GM10847 (cell line): ENCODE results near the gene KIF3B.

Source experiments
- POLR2A ChIP-seq: IDR thresholded peaks from 2 replicates; pipeline ENCODE4 v1.6.1; 2011; ENCODE audit not compliant: insufficient read length; ENCODE audit errors: extremely low read depth

The KIF3B gene

DNA sequence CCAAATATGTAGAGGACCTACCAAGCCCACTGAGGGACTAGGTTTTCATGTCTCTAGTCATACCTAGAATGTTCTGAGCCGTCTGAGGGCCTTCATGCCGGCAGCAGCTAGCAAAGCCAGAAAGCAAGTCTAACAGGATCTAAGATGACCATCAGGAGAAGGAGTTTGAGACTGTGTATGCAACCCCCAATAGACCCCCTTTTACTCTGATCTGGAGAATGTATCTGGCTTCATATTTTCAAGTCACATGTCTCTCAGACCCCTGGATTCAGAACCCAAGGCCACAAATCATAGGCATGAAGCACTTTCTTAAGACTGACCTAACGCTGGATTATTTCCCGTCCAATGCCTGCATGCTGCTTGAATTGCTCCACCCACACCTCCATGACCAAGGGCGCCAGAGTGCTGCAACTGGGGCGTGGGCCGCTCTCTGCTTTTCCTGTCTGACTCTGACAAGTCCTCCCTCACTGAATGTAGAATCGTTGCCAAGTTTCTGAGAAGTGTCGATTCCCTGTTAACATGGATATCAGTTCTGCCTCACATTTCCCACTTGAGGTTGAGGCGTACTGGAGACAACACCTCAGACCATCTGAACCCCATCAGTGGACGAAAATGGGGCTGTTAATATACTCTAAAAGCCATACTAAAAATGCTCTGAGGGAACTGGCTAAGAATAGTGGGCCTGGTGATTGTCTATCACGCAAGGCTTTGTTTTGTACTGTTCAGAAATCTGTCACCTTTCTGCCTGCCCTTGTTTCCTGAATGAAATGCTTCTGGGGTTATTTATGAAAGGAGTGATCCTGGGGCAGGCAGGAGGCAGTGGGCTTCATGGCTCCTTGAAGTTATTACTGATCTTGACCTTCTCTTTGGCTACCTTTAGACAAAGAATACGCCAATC is 56.8 kb downstream of the KIF3B start:
- TF ChIP-seq POLR2A, result no peak

DNA sequence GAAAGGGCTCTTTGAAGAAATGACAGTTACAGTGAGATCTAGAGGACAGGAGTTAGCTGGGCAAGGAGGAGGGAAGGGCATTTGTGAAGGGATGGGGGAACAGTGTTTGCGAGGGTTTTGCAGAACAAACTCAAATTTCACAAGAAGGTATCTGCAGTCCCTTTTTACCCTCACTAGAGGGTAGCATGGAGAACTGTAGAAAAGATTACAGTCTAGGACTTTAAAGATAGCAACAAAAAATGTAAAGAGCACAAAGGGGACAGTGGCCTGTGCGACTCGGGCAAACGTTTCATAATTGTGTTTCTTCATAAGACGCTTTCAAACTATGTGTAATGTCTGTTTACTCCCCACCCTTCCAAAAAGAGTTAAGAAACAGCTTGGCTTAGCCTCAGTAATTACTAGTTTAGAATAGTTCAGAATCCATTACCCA is 59.5 kb downstream of the KIF3B start:
- no peak for TF ChIP-seq POLR2A

DNA sequence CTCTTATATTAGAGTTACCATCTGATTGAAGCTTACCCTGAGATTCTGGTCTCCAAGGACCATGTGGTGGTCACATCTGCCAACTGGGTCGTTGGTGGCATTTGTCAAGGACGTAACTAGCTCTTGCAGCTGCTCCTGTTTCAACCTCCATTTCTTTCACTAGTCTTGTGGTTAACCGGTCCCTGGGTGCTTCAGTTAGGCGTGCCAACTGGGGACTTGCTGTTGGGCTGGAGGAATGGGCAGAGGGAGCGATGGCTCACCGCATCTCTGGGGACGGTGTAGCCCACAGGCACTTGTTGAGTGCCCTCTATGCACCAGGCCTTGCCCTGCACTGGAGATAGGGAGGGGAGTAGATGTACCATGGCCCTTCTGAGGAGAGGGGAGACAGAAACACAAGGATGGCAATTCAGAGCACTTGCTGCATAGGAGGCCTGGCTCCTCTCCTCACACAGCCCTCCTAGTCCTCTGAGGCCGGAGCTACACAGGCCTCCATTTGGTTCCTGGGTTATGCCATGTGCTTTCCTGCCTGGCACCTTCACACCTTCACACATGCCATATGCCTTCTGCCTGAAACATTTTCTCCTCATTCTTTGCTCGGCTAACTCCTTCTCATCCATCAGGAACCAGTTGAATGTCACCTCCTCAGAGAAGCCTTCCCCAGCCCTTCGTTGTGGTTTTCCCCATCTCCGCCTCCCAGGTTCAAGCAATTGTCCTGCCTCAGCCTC is 60.6 kb downstream of the KIF3B start:
- TF ChIP-seq POLR2A, result no peak

DNA sequence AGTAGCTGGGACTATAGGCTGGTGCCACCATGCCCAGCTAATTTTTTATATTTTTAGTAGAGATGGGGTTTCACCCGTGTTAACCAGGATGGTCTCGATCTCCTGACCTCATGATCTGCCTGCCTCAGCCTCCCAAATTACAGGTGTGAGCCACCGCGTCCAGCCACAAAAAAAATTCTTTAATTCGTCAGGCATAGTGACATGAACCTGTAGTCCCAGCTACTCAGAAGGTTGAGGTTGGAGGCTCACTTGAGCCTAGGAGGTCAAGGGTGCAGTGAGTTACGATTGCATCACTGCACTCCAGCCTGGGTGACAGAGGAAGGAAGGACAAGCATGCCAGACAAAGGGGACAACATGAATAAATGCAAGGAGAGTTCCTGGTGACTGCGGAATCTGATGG is 61.2 kb downstream of the KIF3B start:
- no peak for TF ChIP-seq POLR2A

DNA sequence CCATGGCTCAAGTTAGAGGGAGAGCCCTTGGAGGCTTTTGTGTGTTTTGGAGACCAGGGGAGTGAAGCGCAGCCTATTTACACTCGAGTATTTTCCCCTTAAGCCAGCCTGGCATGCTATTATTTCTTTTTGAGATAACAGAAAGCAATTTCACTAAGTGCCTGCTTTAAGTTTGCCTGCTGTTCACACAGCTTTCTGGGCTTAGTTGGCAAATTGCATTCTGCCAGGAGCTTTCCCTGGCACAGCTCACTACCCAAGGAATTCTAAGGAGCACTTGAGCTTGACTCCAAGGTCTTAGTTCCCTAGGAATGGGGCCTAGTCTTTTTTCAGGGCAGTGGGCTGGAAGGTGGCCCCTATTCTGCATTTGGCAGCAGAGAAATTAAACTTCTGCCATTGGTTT is 61.7 kb downstream of the KIF3B start:
- no peak for TF ChIP-seq POLR2A

DNA sequence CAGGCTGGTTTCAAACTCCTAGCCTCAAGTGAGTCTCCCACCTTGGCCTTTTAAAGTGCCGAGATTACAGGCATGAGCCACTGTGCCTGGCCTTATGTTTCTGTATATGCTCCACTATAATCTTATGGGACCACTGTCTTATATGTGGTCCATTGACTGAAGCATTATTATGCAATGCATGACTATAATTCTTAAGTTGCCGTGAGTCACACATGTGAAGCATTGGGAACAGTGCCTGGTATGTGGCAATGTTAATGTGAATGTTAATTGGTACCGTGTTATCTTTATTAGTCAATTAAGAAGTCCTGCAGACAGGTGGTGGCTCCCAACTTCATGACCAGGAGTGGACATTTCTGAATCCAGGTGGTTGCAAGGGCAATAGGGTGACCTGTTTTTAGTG is 66.0 kb downstream of the KIF3B start:
- TF ChIP-seq POLR2A, result no peak

DNA sequence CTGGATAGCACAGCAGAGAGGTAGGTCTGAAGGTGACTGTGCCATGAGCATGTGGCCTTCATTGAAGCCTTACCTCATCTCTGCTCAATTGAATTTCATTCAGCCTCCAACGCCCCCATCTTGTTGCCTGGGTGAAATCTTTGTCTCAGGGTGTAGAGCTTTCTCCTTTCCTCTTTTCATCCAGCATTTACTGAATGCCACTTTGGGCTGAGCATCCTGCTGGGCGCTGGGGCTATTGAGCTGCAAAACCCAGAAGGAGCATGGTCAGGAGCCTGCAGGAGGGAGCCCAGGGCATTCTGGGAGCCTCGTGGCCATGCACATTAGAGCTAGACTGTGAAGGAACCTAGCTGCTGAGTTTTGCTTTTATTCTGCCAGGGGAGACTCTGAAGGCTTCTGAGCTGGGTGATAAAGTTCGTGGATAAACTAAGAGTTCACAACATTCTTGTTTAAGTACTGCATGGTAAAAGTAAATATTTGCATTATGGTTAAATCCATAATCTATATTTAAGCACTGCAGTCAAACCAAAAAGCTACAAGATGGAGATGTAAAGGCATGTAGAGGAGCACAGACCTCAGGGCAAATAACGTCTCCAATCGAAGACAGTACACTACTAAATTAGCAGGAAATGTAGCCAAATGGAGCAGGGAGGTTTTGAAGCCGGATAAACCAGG is 67.5 kb downstream of the KIF3B start:
- no peak for TF ChIP-seq POLR2A

DNA sequence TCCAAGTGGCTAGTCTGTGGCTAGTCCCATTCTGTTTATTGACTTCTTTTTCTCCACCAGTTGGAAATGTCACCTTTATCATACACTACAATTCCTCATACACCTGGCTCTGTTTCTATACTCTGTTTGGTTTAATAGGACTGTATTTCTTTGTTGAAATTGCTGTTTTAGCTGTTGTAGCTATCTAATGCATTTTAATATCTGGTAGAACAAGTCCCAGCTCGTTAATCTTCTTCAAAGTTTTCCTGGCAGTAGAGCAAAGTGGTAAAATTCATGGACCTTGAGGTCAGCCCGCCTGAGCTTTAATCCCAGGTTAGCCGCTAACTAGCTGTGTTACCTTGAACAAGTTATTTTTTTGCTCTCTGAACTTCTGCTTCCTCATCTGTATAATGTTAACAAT is 70.8 kb downstream of the KIF3B start:
- no peak for TF ChIP-seq POLR2A

DNA sequence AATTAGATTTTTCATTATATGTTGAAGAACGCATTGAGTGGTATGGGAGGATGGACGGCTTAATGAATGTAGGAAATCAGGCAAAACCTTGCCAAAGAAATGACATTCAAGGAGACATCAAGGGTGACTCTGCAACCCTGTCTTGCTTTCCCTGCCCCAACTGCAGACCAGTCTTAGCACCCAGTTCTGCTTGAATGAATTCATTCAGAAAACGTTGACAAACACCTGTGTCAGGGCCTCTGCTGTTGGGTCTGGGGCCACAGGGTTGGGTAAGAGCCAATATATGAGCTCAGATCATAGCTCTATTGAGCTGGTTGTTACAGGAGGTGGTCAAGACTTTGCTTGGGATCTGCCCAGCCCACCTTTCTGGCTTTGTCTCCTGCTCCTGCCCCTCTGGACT is 73.0 kb downstream of the KIF3B start:
- TF ChIP-seq POLR2A, result no peak

DNA sequence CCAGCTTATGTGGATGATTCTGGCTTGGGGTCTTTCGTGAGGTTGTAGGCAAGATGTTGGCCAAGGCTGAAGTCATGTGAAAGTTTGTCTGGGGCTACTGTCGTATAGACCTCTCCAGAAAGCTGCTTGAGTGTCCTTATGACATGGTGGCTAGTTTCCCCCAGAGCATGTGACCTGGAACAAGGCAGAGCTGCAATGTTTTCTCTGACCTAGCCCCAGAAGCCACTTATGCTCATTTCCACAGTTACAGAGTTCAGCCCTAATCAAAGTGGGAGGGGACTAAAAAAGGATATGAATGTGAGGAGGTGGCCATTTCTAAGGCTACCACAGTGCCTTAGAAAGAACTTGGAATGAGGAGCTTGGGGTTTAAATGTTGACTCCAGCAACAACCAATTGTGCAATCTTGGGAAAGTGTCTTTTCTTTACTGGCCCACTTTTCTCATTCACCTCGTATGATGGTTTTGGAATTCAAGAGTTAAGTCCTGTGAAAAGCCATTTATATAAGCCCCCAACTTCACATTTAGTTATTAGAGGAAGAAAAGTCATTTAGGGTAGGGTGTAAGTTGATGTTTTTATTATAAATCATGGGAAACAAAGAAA is 74.8 kb downstream of the KIF3B start:
- no peak for TF ChIP-seq POLR2A

DNA sequence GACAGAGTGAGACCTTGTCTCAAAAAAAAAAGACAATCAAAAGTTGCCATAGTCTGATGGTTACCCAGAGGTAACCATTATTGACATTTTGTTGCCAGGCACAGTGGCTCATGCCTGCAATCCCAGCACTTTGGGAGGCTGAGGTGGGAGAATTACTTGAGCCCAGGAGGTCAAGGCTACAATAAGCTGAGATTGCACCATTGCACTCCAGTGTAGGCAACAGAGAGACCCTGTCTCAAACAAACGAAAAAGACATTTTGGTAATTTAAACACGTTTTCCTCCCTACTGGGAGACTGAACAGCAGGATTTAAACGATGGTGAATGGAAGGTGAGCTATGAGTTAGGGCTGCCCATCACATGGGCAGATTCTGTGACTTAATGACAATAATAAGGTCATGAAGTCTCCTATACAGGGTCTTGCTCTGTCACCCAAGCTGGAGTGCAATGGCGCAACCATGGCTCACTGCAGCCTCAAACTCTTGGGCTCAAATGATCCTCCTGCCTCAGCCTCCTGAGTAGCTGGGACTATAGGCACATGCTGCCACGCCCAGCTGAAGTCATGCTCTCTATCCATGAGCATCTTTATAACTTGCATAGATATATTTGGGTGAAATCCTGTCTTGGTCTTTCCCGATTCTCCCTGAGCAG is 76.5 kb downstream of the KIF3B start:
- no peak for TF ChIP-seq POLR2A

DNA sequence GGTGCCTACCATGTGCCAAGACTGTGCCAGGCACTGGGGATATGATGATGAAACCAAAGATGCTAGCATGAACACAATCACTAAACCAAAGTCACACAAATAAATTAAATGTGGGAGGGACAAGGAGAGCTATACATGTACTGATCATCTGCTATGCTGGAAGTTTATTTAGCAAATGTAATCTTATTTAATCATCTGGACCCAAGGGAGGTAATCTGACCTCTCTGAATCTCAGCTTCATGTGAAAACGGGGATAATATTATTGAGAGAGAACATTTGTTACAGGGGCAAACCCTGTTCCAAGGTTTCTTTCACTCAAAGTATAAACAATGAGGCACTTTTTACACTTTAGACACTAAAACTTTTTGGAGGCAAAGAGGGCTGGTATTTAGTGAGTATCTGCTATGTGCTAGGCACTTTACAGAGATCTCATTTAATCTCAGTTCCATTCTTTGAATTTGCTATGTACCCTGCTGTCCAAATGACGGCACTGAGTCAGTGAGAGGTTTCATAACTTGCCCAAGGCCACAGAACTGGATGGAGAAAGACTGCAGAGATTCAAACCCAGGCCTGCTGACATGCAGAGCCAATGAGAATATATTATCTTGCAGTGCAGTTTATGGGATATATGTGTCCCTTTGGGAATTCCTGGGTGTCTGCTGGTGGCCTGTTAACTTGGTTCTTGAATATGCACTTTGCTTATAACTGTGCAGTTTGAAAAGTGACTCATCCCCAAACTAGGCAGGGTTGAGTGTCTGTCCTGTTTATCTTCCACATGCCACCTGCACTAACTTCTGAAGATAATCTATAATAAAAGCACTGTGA is 77.4 kb downstream of the KIF3B start:
- TF ChIP-seq POLR2A, result no peak

DNA sequence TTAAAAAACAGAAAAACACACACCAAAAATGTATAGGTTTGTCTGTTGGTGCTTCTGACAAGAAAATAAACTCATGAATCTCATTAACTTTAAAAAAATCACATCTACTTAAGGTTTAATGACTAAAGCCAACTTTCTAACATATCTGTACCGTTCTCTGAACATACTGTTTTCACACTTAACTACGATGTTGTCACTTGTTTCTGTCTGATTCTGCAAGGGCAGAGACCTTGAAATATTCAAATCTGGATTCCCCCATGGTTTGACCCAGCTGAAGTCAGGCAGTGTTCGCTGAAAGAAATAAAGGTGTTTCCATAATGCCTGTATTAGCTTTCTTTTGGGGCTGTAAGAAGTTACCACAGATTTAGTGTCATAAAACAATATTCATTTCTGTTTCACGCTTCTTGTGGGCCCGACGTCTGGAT is 78.0 kb downstream of the KIF3B start:
- no peak for TF ChIP-seq POLR2A
